GM11168 (cell line): ENCODE measurements around the gene IL19.
"Not testable (repeated sequence)": the region's sequence is repeated elsewhere in the genome, so short reads cannot be mapped to it uniquely, and the experiment has no call there.

Source experiments
- in situ Hi-C: fragments of 300-500 bp; cut with MboI; formaldehyde crosslinking; loops from one replicate; pipeline ENCODE4 v1.12.0; 2022; ENCODE audit warnings: low sequenced_read_pairs; ENCODE audit not compliant: unreplicated experiment

The IL19 gene

GRCh38 chr1:206738370-206739366 lies 31.9 kb upstream of the IL19 start:
- in situ Hi-C loops: loop anchor here (5.0 to 10.0 kb wide), 2 partner anchors 49 to 176 kb away; no protein-coding TSS in a partner anchor

- in situ Hi-C loops: loop anchor here (5.0 to 10.0 kb wide), 2 partner anchors 48 to 175 kb away; no protein-coding TSS in a partner anchor
These were observed 31.0 kb upstream of the IL19 start for GRCh38 chr1:206739411-206740076.

- in situ Hi-C loops: no loop called here
These were observed 29.4 kb upstream of the IL19 start for GRCh38 chr1:206741142-206741701.

- in situ Hi-C loops: no loop called here
These were observed 27.7 kb upstream of the IL19 start for GRCh38 chr1:206742719-206743383.

GRCh38 chr1:206744683-206745082 lies 25.9 kb upstream of the IL19 start:
- in situ Hi-C loops: no loop called here

GRCh38 chr1:206745301-206745700 lies 25.3 kb upstream of the IL19 start:
- in situ Hi-C loops: no loop called here

GRCh38 chr1:206748348-206749030 lies 22.1 kb upstream of the IL19 start:
- in situ Hi-C loops: no loop called here

GRCh38 chr1:206751891-206752290 lies 18.7 kb upstream of the IL19 start:
- in situ Hi-C loops: no loop called here

GRCh38 chr1:206752481-206752880 lies 18.1 kb upstream of the IL19 start:
- in situ Hi-C loops: no loop called here

GRCh38 chr1:206753141-206753540 lies 17.4 kb upstream of the IL19 start:
- in situ Hi-C loops: no loop called here

GRCh38 chr1:206754011-206754410 lies 16.6 kb upstream of the IL19 start:
- in situ Hi-C loops: no loop called here

GRCh38 chr1:206757524-206758266 lies 12.9 kb upstream of the IL19 start:
- in situ Hi-C loops: no loop called here

GRCh38 chr1:206760590-206760989 lies 10.0 kb upstream of the IL19 start:
- in situ Hi-C loops: no loop called here

GRCh38 chr1:206761159-206761768 lies 9.3 kb upstream of the IL19 start:
- in situ Hi-C loops: no loop called here

- in situ Hi-C loops: not testable (repeated sequence)
These were observed 7.7 kb upstream of the IL19 start for GRCh38 chr1:206762741-206763364.

GRCh38 chr1:206765771-206766170 lies 4.8 kb upstream of the IL19 start:
- in situ Hi-C loops: not testable (repeated sequence)

- in situ Hi-C loops: no loop called here
These were observed 4.2 kb upstream of the IL19 start for GRCh38 chr1:206766251-206766856.
